Erythroblast (primary cell): ENCODE results near the gene KLK12.

ENCODE experiments used
- GATA1 ChIP-seq: IDR thresholded peaks from 2 replicates; pipeline ENCODE4 v1.6.1; 2011; ENCODE audit warnings: low read depth, mild to moderate bottlenecking, control low read depth, low read length, moderate library complexity
- POLR2A ChIP-seq: IDR thresholded peaks from 2 replicates; pipeline ENCODE4 v1.6.1; 2011; ENCODE audit warnings: mild to moderate bottlenecking, low read length

DNA sequence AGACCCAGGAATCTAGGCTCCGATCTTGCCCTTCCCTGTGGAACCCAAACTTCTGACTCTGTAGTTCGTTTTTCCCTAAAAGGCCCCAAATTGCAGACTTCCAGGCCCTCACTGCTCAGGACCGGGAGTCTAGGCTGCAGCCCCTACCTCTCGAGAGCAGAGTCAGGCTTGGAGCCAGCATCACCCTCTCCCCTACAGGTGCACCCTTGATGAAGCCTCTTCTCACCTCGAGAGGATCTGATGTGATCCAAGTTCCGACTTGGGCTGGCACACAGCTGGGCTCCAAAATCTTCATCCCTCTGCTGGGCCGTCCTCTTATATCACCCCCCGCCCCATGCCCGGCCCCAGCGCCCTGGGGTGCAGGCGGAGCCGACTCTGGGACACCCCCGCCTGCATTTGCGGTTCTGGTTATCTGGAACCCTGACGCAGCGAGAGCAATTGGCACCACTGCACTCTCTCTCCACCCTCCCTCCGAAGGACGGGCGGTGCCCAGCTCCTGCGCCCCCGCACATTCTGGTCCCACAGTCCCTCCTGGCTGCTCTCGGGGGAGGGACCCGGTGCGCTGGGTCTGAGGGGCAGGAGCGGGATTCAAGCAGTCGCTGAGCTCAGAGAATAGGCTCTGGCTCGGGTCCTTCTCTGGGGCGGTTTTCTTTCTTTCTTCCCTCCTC is 51.0 kb downstream of the KLK12 start, which contains the start of gene KLK7:
- TF ChIP-seq POLR2A (no peak), GATA1 (no peak)
